Activated CD4-positive, alpha-beta T cell treated with anti-CD3 and anti-CD28 coated beads, Interleukin-10, Interleukin-2, amounts not matched to agents 100 ng/mL and 50 ng/mL, durations not matched to agents 16 hours and 8 hours (primary cell): ENCODE results near the gene ODC1.
"Not testable (repeated sequence)": the region's sequence is repeated elsewhere in the genome, so short reads cannot be mapped to it uniquely, and the experiment has no call there.

Source experiments
- DNase-seq: peaks from one replicate; pipeline ENCODE4 v3.0.0-alpha.2; 2020

The ODC1 gene

DNA sequence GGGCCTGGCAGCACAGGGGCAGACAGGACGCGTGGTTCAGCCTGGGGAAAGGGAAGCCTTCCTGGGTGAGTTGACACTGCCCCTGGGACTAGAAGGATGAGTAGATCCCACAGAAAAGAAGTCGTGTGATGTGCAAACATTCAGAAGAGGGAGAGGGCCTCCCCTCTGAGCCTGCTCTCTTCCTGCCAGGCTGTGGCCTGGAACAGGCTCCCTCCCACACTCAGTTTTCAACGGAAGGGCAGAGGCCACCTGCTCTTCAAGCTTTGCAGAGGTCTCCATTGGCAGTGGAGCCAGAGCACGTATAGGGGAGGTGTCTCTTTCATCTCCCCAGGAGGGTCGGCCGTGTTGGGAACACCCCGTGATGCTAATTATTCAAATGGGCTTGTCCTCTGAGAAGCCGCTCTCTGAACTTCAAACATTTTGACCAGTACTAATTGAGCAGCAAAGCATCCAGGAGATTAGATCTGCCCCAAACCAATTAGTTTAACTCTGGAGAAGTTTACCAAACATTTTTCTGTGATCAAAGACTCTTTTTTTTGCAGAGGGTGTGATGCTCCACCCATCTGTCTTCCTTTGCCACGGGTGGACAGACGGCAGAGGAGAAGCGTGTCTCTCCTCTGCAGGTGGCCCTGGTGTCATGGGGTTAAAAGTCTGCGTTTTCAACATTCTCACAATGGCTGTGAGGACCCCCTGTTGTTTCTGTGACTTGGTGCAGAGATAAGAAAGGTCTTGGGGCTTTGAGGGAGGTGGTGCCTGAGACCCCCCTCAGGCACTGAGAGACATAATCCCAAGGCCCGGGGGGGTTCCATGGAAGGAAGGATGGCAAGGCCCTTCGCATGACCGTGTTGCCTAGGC lies 29.5 kb upstream of the ODC1 start:
- no peak for DNase-seq

DNA sequence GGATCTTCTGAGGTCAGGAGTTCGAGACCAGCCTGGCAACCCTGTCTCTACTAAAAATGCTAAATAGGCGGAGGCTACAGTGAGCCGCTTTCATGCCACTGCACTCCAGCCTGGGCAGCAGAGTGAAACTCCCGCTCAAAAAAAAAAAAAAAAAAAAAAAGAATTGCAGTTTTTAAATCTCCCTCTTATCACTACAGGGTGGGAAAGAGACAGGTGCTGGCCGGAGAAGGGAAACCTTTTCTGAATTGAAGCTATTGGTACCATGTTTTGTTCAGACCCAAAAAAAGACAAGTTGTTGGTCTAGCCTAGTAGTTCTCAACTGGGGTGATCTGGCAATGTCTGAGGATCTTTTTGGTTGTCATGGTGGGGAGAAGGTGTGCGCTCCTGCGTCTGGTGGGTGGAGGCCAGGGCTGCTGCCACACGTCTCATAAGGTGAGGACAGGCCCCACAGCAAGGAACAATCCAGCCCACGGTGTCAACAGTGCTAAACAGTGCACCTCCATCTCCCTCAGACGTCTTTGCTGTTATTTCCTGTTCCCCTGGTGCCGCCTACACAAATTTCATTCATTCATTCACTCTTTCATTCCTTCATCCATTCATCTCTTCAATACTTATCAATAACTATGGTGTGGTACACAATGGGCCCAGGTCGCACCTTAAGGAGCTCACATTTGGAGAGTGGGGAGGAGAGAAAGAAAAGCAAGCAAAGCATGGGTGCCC lies 28.8 kb upstream of the ODC1 start:
- DNase-seq: no peak

DNA sequence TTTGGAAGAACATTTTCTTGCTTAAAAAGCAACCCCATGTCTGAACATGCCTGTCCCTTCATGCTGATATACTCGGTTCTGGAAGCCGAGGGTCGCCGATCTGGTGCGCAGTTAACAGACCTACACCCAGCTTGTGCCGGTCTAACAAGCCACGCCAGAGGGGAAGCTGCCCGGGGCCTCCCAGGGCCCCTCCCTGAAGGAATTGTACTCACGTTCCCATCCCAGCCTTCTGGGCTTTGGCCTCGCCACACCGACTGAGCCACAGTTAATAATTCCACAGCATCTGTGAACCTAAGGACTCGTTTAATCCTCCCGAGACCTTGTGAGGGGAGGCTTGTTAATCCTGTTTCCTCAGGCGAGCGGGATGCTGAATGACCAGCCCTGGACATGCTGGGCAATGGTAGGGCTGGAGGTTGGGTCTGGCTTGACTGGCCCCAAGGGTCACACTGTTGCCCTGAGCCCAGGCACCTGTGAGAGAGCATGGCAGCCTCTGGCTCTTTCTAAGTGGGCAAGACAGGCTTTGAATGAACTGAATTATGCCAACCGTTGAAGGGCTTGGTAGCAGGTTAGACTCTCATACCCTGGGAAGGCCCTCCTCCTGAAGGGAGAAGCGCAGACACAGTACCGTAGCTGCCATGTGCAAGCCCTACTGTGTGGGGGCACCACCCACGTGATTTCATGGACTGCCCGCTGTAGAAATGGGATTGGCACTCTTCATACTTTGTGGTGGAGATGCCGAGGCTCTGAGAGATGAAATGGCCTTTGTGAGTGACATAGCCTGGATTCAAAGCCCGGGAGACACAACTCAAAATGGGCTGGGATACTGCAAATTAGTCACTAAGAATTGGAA lies 27.9 kb upstream of the ODC1 start:
- DNase-seq: no peak

DNA sequence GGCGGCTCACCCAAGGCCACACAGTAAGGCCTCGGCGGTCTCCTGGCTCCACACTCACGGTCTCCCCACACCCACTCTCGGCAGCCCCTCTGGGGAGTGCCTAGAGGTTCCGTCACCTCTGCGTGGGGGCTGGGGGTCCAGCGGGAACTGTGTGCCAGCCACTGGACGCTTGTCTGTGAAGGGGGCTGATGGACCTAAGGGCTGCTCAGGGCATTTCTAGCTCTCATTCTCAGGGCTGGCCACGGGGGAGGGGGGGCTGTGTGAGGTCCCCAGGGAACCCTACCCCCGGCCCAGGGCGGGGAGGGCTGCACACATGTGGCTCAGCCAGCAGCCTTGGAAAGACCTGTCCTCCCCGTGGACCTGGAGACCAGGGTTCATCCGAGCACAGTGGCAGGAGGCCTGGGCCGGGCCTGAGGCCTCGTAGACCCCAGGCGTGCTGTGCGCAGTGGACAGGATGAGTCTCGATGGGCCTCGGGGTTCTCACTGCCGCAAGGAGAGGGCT lies 27.1 kb upstream of the ODC1 start:
- no peak for DNase-seq

DNA sequence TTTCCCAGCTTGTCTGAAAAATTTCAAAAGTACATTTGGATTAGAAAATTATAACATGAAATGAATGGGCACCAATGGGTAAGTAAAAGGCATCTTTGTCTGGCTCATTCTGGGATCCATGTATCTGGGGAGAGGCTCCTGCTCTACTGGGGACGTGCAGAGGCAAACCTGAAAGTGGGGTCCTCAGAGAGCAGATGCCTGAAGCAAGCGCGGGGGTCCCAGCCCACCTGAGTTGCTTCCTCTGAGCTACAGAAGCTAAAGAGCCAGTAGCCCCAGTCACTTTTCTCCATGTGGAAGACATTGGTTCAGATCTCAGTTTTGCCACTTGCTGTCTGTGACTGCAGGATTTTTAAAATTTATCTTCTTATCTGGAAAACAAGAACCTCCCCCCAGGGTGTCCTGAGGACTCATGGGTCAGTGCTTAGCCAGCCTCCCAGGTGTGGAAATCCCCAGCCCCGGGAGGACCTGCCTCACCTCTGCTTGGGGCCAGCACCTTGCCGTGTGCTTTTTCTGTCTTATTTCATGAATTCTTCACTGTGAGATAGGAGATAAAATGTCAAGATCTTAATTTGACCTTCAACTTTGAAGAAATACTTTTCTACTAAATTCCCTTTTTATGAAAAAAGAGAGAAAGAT lies 25.1 kb upstream of the ODC1 start:
- DNase-seq: no peak

DNA sequence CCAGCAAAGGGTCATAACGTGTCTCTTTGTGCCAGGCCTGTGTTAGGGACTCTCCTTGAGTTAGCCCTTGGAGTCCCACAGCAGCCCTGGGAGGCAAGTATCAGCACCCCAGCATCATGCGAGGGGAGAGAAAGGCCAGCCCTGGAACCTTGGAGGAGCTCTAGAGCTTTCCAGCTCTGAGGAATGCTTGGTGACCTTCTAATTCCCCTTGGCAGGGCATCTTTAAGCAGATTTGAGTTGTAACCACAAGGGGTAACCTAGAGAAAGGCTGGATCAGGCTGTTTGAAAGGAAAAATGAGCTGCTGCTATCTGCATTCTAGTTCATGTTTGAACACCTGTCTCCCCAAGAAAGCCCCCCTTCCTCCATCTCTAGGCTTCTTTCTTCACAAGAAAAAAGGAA lies 23.8 kb upstream of the ODC1 start:
- DNase-seq: no peak

DNA sequence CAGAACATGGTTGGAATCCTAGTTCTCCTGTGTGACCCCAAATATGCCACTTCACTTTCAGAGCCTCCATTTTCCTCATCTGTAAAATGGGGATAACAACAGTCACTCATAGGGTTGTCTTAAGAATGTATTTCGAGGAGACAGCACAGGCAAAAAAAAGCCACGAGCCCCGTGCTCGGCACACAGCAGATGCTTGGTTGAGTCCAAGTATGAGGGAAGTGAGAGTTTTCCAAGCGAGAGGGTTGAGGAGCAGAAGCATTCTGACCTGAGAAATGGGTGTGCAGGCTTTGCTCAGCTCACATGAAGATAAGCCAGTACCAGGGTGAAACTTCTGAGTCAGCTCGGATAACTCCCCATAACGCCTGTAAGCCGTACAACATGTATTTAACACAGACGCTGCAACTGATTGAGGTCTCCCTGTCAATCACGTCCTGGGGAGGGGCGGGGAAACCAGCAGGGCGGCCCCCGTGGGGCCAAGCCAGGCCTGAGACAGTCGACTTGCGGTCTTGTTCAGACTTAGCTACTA lies 23.0 kb upstream of the ODC1 start:
- no peak for DNase-seq

DNA sequence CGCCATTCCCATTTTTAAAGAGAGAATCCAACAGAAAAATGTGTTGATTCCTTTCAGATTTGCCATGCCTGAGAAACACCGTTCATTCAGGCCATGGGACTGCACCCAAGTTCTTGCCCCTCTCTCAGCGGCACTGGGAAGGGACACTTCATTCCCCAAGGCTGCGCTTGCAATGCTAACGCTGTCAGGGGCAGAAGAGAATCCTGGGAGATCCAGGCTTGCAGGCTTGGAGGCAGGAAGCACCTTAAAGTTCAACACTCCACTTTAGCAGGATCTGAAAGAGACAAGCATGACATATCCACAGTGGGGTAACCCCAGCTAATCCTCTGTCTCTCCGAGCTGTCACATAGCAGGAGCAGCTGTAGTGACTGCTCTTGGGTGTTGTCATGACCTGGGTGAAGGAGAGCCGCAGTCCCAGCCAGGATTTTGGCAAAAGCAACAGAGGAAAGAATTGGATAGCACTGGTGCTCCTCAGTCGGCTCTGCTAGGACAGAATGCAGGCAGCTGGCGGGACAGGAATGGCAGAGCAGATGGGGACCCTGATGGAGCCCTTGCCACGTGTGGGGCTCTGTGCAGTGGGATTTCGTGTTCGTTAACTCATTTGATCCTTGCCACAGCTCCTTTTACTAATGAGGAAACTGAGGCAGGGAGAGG lies 22.0 kb upstream of the ODC1 start:
- DNase-seq: no peak

DNA sequence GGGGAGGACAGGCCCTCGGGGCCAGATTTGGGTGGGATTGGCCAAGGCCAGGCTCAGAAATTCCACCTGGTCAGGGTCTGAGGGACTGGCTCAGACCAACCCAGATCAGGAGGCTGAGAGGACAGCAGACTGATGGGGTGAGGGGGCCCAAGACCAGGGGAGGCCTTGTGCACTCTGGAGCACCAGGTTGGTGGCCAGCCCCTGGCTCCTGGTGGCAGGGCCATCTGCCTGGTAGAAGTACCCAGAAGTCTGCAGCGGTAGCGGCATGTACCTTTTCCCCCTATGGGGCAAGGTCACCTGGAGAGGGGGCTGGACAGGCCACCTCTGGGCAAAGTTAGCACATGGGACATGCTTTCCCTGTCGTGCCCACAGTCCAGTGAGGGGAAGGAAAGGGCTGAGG lies 21.2 kb upstream of the ODC1 start:
- no peak for DNase-seq

DNA sequence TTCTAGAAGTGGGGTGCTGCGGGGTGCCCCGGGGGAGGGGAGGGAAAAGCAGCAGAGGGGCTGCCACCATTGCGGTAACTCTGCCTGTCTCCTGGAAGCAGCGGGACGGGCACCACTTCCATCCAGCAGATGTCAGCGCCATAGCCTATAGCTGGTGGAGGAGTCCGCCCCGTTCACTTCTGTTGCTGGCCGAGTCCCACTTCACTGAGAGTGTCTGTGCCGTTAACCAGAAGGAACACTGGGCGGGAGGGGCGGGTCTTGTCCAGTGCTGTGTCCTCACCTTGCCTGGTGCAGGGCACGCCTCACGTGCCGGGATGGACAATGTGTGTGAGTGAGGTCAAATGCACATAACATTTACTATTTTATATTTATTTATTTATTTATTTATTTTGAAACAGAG lies 19.3 kb upstream of the ODC1 start:
- no peak for DNase-seq

DNA sequence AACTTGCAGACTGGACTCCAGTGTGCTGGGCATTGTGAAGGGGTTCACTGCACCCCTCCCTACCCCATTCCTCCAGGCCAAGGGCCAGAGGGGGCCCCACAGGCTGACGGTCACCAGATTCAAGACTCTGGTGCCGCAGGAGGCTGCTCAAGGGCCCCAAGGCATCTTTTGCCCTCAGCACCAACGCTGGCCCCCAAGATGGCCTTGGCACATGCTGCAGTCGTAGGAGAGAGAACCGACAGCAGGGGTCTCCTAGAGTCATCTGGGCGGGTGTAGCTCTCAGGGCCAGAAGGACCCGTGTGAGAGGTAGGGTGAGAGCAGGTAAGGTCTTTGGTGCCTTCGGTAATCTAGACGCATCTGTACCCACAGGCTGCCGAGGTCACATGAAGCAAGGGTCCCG lies 18.7 kb upstream of the ODC1 start:
- no peak for DNase-seq

DNA sequence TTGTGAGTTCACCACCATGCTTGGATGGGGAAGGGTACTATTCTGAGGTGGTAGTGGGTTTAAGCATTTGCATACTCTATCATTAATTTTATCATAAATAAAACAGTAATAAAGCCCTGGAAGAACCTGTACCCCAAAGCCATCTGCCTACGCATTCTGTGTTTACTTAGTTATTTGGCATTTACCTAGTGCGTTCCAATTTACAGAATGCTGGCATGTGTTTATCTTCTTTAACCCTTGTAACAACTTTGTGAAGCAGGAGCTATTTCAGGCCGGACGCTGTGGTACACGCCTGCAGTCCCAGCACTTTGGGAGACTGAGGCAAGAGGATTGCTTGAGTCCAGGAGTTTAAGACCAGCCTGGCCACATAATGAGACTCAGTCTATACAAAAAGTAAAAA lies 17.8 kb upstream of the ODC1 start:
- no peak for DNase-seq

DNA sequence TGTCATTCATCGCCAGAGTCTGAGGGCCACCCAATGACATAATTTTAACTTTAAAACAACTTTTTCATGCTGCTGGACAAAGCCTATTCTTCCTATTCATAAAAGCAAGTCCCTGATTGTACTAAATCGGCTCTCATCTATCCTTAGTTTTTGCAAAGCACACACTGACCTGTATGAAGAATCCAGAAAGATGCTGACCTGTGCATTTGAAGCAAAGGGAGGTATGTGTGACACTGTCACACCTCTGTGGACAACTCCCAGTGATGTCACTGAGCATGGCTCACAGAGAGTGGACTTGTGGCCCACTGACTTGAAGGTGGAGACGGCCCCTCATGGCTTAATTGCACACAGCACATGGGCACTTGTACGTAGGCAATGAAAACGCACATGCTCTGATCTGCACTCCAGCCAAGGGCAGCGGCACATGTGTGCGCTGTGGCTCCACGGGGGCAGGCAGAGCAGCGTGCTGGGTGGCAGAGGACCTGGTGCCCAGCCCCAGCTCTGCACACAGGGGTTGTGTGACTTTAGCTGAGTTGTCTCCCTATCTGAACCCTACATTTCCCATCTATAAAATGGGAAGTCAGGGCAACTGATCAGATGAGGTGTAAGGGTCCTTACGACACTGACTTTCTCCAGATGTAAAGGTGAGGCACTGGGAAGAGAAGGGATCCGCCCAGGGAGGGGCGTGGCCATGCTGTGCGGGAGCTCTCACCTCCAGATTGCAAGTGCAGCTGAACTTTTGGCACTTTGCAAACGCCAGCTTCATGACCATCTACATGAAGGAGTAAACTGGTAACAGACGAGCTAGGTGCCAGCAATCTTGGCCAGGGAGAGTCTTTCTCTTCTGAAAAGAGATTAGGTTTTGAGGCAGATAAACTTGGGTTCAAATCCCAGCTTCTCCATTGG lies 14.3 kb upstream of the ODC1 start:
- DNase-seq: no peak

DNA sequence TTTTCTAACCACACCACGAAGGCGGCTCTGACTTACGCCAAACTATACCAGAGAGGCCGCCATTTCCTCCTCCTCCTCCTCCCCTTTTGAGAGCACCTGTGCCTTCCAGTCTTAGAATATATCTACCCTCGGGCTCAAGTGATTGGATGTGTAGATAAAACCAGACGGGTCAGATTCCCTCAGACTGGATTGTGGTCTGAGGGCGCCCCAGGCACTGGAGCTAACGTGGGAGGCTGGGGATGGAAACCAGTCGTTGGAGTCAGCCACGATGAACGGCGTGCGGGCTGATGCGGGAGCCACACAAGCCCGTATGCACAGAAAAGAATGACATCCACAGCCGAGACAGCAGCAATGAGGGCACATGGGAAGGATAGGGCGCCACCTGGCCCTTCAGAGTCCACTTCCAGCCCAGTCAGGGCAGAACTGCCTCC lies 12.3 kb upstream of the ODC1 start:
- DNase-seq: no peak

DNA sequence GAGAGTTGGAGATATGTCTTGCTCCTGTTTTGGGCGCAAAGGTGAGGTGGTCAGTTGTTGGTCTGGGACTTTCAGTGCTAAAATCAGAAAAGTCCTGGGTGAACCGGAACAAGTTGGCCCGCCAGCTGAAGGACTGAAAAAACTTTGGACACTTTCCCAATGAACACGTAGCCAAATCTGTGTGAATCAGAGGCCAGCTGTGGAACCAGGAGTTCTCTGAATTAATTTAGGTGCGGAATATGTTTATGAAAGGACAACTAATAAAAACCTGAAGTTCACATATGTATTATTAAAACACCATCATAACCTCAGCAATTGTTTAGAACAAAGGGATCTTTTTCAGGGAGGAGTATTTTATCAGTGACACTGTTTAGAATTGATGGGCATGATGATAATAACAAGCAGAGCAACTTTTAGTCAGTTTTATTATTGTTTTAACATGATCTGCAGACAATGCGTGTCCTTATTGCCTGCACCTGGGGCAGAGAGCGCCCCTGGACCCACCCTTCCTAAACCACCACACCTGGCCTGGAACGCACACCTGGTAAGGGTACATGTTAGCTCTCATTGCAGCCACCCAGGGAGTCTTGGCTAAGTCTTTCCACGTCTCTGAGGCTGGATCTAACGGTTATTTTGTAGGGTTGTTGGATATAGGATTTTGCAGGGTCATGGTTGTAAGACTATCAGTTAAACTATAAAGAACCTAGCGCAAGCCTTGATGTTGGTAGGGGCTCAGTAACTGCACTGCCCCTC lies 9.9 kb upstream of the ODC1 start:
- no peak for DNase-seq

DNA sequence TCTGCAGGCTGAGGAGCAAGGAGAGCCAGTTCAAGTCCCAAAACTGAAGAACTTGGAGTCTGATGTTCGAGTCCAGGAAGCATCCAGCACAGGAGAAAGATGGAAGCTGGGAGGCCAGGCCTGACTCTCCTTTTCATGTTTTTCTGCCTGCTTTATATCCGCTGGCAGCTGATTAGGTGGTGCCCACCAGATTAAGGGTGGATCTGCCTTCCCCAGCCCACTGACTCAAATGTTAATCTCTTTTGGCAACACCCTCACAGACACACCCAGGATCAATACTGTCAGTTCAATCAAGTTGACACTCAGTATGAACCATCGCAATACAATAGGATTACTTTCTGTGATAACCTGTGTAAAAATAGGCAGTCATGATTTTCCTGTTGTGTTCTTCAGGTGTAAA lies 9.1 kb upstream of the ODC1 start:
- DNase-seq: not testable (repeated sequence)

DNA sequence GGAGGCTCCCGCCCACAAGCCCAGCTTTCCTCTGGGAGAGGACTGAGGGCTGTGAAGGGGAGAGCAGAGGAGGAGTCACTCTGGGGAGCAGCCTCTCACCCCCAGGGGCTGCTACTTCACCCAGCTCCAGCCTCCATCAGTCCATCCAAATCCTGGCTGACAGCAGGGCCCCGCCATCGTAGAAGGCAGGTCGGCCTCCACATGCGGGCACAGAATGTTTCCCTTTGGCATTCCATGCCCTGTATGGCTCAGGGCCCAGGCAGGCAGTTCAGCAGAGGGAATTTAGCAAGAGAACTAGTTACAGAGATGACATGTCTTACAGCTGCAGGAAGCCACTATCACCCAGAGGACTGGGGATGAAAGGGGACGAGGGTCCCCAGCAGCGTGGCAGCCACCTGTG lies 6.4 kb upstream of the ODC1 start:
- no peak for DNase-seq

DNA sequence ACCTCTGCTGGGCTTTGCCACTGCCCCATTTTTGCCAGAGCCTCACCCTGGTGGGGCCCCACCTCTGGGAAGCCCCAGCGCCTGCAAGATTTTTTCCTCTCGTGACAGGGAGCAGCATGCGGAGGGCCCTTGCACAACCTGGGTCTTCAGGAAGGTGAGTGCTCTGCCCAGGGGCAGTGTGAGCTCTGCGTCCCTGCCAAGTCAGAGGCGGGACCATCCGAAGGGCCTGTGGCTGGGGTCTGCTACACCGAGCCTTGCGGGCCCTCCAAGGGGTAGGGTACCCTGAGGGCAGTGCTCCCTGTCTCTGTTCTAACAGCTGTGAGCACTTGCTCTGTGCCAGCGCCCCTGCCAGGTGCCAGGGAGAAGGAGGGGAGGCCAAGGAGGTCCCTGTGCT lies 5.8 kb upstream of the ODC1 start:
- no peak for DNase-seq

DNA sequence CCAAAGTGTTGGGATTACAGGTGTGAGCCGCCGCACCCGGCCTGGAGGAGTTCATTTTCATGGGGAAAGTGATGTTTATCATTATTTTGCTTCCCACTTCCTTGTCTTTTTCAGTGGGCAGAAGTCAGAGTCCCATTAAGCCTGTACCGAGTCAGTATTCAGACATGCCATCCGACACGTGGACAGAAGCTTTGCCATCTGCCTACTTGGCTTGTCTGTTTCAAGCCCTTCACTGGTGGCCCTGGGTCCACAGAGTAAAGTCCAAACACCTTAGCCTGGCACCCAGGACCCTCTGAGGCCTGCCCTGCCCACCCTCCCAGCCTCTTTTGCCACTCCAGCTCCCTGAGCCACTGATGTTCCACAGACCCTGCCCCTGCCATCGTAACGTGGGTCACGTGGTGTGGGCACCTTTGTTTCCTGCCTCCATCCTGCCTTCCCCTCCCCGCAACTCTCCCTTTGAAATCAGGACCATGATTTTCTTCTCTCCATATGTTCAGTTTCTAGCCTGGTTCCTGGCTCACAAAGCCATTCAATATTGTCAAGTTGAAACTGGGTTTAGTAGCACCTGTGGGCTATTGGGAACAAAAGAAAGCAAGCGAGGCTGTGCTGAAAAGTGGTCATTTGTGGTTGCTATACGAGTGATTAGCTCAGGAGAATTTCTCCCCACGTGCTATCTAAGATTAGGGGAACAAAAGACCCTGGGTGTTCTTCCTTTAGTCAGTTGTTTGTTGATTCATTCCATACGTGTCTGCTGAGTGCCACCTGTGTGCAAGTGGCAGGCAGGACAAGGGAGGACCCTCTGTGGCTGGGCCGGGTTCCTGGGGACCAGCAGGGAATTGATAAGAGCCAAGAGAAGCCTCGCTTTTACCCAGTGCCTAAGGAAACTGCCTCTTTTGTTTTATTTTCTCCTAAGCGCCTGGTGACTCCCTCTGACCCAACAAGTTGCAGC lies 5.1 kb upstream of the ODC1 start:
- DNase-seq: no peak
